IPS DF 6.9 (cell line): ENCODE measurements around the gene JMY.
A peak's percentile ranks its signal among the peaks of the same experiment; 100 is the strongest.

Experiments
- DNase-seq: peaks from one replicate; pipeline ENCODE4 v3.0.0-alpha.2; 2013; ENCODE audit warnings: low read depth, low spot score
- H3K27ac ChIP-seq: one replicate; pipeline ENCODE4 v1.5.1; 2013; ENCODE audit warnings: low read length, control low read depth
- H3K27me3 ChIP-seq: 2 replicates; pipeline ENCODE4 v1.6.1; 2013; ENCODE audit warnings: mild to moderate bottlenecking, low read length; ENCODE audit not compliant: control insufficient read depth, insufficient read depth
- H3K36me3 ChIP-seq: 2 replicates; pipeline ENCODE4 v1.6.1; 2013; ENCODE audit warnings: low read length; ENCODE audit not compliant: control insufficient read depth, insufficient read depth
- H3K4me1 ChIP-seq: 2 replicates; pipeline ENCODE4 v1.6.1; 2013; ENCODE audit warnings: low read length; ENCODE audit not compliant: control insufficient read depth, insufficient read depth
- H3K4me3 ChIP-seq: 2 replicates; pipeline ENCODE4 v1.5.1; 2013; ENCODE audit warnings: mild to moderate bottlenecking, low read length
- H3K9me3 ChIP-seq: 2 replicates; pipeline ENCODE4 v1.6.1; 2013; ENCODE audit warnings: low read length, inconsistent platforms; ENCODE audit not compliant: control insufficient read depth, insufficient read depth
- WGBS: extraction: QIAGEN DNeasy Blood & Tissue Kit; methylation state at CpG from one replicate; pipeline ENCODE4 v1.1.7; 2013; ENCODE audit warnings: mixed read lengths, missing lambda C conversion rate; ENCODE audit not compliant: insufficient read length, insufficient coverage; 5-methylcytosine and 5-hydroxymethylcytosine counted together

JMY gene

GRCh38 chr5:79235634-79236361 is at the start of gene JMY:
Gene JMY, plus strand, starts transcription at chr5:79236131. Its CDS starts 520 bp downstream, at chr5:79236651.
- Histone ChIP-seq H3K4me1 (no peaks in the 10 kb centered on the region), H3K4me3 (peak within 1 kb of the TSS; percentile 75), H3K27ac (no peak within 1 kb of the TSS), H3K36me3 (peaks cover 2% of the 10 kb centered on the region; the same call in 1 of the 2 replicates), H3K27me3 (no peaks in the 10 kb centered on the region), H3K9me3 (no peaks in the 10 kb centered on the region)
- DNase-seq = no peak
- no CpG with 5 or more reads among the region's 83 CpGs for WGBS

- no peaks in the 10 kb centered on the region for H3K4me1 ChIP-seq
- no peak overlapping the region for H3K4me3 ChIP-seq
- H3K27ac ChIP-seq = no peak overlapping the region
- no peaks in the 10 kb centered on the region for H3K9me3 ChIP-seq
- WGBS = no CpG with 5 or more reads among the region's 1 CpG
- DNase-seq = no peak
- no peaks in the 10 kb centered on the region for H3K27me3 ChIP-seq
- H3K36me3 ChIP-seq = no peaks in the 10 kb centered on the region
These were observed 49.5 kb upstream of the JMY start for GRCh38 chr5:79186455-79186854.

- WGBS = no CpG with 5 or more reads among the region's 8 CpGs
- Histone ChIP-seq H3K4me1 (no peaks in the 10 kb centered on the region), H3K9me3 (no peaks in the 10 kb centered on the region), H3K27ac (no peak overlapping the region), H3K36me3 (no peaks in the 10 kb centered on the region), H3K27me3 (no peaks in the 10 kb centered on the region), H3K4me3 (no peak overlapping the region)
- no peak for DNase-seq
These were observed 46.3 kb upstream of the JMY start for GRCh38 chr5:79189439-79190234.

GRCh38 chr5:79190235-79190529 is 45.7 kb upstream of the JMY start:
- no CpG with 5 or more reads among the region's 2 CpGs for WGBS
- Histone ChIP-seq H3K9me3 (no peaks in the 10 kb centered on the region), H3K4me1 (no peaks in the 10 kb centered on the region), H3K27me3 (no peaks in the 10 kb centered on the region), H3K27ac (no peak overlapping the region), H3K36me3 (no peaks in the 10 kb centered on the region), H3K4me3 (no peak overlapping the region)
- DNase-seq = no peak

GRCh38 chr5:79191457-79191856 is 44.5 kb upstream of the JMY start:
- DNase-seq = no peak
- Histone ChIP-seq H3K27me3 (no peaks in the 10 kb centered on the region), H3K36me3 (no peaks in the 10 kb centered on the region), H3K4me3 (no peak overlapping the region), H3K27ac (no peak overlapping the region), H3K4me1 (no peaks in the 10 kb centered on the region), H3K9me3 (no peaks in the 10 kb centered on the region)
- no CpG with 5 or more reads among the region's 6 CpGs for WGBS

GRCh38 chr5:79193643-79194042 is 42.3 kb upstream of the JMY start:
- no peaks in the 10 kb centered on the region for H3K9me3 ChIP-seq
- no peak overlapping the region for H3K27ac ChIP-seq
- H3K4me1 ChIP-seq = no peaks in the 10 kb centered on the region
- no CpG with 5 or more reads among the region's 4 CpGs for WGBS
- H3K36me3 ChIP-seq = no peaks in the 10 kb centered on the region
- no peak for DNase-seq
- no peak overlapping the region for H3K4me3 ChIP-seq
- no peaks in the 10 kb centered on the region for H3K27me3 ChIP-seq

GRCh38 chr5:79200573-79201183 is 35.3 kb upstream of the JMY start:
- Histone ChIP-seq H3K9me3 (no peaks in the 10 kb centered on the region), H3K4me1 (no peaks in the 10 kb centered on the region), H3K4me3 (no peak overlapping the region), H3K27ac (no peak overlapping the region), H3K36me3 (no peaks in the 10 kb centered on the region), H3K27me3 (no peaks in the 10 kb centered on the region)
- no CpG with 5 or more reads among the region's 3 CpGs for WGBS
- DNase-seq = no peak

- no peak overlapping the region for H3K27ac ChIP-seq
- H3K9me3 ChIP-seq = no peaks in the 10 kb centered on the region
- H3K27me3 ChIP-seq = no peaks in the 10 kb centered on the region
- no CpG with 5 or more reads among the region's 4 CpGs for WGBS
- no peak overlapping the region for H3K4me3 ChIP-seq
- H3K36me3 ChIP-seq = no peaks in the 10 kb centered on the region
- H3K4me1 ChIP-seq = no peaks in the 10 kb centered on the region
- no peak for DNase-seq
These were observed 34.7 kb upstream of the JMY start for GRCh38 chr5:79201206-79201605.

- H3K27me3 ChIP-seq = no peaks in the 10 kb centered on the region
- no peak for DNase-seq
- no peaks in the 10 kb centered on the region for H3K36me3 ChIP-seq
- H3K9me3 ChIP-seq = no peaks in the 10 kb centered on the region
- no peak overlapping the region for H3K27ac ChIP-seq
- H3K4me1 ChIP-seq = no peaks in the 10 kb centered on the region
- H3K4me3 ChIP-seq = no peak overlapping the region
These were observed 33.9 kb upstream of the JMY start for GRCh38 chr5:79202076-79202475.

- no peaks in the 10 kb centered on the region for H3K4me1 ChIP-seq
- no peaks in the 10 kb centered on the region for H3K9me3 ChIP-seq
- no CpG with 5 or more reads among the region's 3 CpGs for WGBS
- H3K27me3 ChIP-seq = no peaks in the 10 kb centered on the region
- DNase-seq = no peak
- H3K4me3 ChIP-seq = no peak overlapping the region
- no peaks in the 10 kb centered on the region for H3K36me3 ChIP-seq
- H3K27ac ChIP-seq = no peak overlapping the region
These were observed 30.0 kb upstream of the JMY start for GRCh38 chr5:79205965-79206364.
